Epithelial cell of proximal tubule (primary cell): ENCODE measurements around the gene GIGYF2. TPM values are rescaled to one million over a fixed set of nuclear protein-coding genes. Genes with fewer than 3 reads are reported as not detected.
A peak's percentile ranks its signal among the peaks of the same experiment; 100 is the strongest.
"Not testable (repeated sequence)": the region's sequence is repeated elsewhere in the genome, so short reads cannot be mapped to it uniquely, and the experiment has no call there.

Experiments used
- DNase-seq: peaks from one replicate; pipeline ENCODE4 v3.0.0-alpha.2; 2011; ENCODE audit warnings: low read depth
- H3K4me3 ChIP-seq: 2 replicates; pipeline ENCODE4 v1.5.1; 2011; ENCODE audit warnings: low read depth, mild to moderate bottlenecking, low read length
- total RNA-seq: library from RNA; depleted of rRNA; stranded (reverse); fragments of >200 nt; gene quantifications from 2 replicates; pipeline ENCODE4 v1.2.3, GENCODE V29; 2015
- TF ChIP-seq, protein P1 (sequence below): conservative IDR thresholded peaks from 2 replicates; pipeline ENCODE4 v1.5.1; 2012; ENCODE audit warnings: low read depth, mild to moderate bottlenecking, low read length

The GIGYF2 gene
- total RNA-seq, 1 donor from 2014 or later, result 24.0 TPM

- H3K4me3 ChIP-seq, result no peak overlapping the region
- TF ChIP-seq, protein P1, sequence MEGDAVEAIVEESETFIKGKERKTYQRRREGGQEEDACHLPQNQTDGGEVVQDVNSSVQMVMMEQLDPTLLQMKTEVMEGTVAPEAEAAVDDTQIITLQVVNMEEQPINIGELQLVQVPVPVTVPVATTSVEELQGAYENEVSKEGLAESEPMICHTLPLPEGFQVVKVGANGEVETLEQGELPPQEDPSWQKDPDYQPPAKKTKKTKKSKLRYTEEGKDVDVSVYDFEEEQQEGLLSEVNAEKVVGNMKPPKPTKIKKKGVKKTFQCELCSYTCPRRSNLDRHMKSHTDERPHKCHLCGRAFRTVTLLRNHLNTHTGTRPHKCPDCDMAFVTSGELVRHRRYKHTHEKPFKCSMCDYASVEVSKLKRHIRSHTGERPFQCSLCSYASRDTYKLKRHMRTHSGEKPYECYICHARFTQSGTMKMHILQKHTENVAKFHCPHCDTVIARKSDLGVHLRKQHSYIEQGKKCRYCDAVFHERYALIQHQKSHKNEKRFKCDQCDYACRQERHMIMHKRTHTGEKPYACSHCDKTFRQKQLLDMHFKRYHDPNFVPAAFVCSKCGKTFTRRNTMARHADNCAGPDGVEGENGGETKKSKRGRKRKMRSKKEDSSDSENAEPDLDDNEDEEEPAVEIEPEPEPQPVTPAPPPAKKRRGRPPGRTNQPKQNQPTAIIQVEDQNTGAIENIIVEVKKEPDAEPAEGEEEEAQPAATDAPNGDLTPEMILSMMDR, result no peak
- DNase-seq, result no peak
Measured at GRCh38 chr2:232688201-232688600, 8.9 kb upstream of the GIGYF2 start.

GRCh38 chr2:232689152-232689910 is 7.8 kb upstream of the GIGYF2 start:
- no peak for DNase-seq
- TF ChIP-seq, protein P1, result no peak
- no peak overlapping the region for H3K4me3 ChIP-seq

GRCh38 chr2:232691117-232691516 is 6.0 kb upstream of the GIGYF2 start:
- not testable (repeated sequence) for H3K4me3 ChIP-seq, DNase-seq

DNA sequence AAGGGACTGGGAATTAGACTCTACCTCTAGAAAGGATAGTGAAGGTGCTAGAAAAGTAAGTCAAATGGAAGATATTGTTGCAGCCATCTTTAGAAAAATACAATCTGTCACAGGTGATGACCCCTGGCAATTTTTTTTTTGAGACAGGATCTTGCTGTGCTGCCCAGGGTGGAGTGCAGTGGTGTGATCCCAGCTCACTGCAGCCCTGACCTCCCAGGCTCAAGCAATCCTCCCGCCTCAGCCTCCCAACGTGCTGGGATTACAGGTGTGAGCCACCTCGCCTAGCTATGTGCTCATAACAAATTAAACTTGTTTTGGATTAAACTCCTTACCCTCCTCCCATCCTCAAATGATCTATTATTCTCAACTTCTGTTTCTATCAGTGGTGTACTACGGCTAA is 3.8 kb upstream of the GIGYF2 start:
- DNase-seq, result no peak
- H3K4me3 ChIP-seq, result no peak overlapping the region
- TF ChIP-seq, protein P1, result no peak

DNA sequence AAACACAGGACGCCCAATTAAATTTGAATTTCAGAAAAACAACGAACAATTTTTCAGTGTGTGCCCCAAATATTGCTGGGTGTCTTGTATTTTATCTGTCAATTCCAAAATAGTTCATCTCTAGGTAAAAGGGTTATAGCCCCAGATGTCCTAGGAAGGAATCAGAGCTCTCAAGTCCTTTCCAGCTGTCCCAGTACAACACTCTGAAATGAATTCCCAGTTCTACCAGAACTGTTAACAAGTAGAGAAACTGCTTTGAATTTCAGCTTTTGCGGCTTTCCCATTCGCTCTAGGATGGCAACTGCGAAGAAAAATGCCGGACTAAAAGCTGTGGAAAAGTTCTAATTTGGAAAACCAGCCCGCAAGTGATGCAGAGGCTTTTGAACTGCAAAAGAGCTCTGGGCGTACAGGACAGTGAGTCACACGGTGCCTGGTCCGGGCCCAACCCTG is 497 bp upstream of the GIGYF2 start:
- H3K4me3 ChIP-seq, result peak overlapping the region; percentile 70

GRCh38 chr2:232697807-232698110 is 628 bp downstream of the GIGYF2 start:
- peak overlapping the region; percentile 70 for H3K4me3 ChIP-seq
- DNase-seq, result no peak
- TF ChIP-seq, protein P1, result no peak

More for the DNA sequence above, 497 bp upstream of the GIGYF2 start:
- DNase-seq, result no peak
- TF ChIP-seq, protein P1, result no peak

- no peak for DNase-seq
- TF ChIP-seq, protein P1, result no peak
- H3K4me3 ChIP-seq, result peak overlapping the region; percentile 70
Measured at GRCh38 chr2:232698556-232699091, 1.5 kb downstream of the GIGYF2 start.
